HG02642 (cell line): ENCODE data around the gene PRDM16.

Experiments
- ATAC-seq: cut with Tn5 transposase; IDR thresholded peaks from one replicate; pipeline ENCODE4 v1.9.1; 2021; ENCODE audit warnings: mild to moderate bottlenecking; ENCODE audit not compliant: unreplicated experiment, poor library complexity

The PRDM16 gene

DNA sequence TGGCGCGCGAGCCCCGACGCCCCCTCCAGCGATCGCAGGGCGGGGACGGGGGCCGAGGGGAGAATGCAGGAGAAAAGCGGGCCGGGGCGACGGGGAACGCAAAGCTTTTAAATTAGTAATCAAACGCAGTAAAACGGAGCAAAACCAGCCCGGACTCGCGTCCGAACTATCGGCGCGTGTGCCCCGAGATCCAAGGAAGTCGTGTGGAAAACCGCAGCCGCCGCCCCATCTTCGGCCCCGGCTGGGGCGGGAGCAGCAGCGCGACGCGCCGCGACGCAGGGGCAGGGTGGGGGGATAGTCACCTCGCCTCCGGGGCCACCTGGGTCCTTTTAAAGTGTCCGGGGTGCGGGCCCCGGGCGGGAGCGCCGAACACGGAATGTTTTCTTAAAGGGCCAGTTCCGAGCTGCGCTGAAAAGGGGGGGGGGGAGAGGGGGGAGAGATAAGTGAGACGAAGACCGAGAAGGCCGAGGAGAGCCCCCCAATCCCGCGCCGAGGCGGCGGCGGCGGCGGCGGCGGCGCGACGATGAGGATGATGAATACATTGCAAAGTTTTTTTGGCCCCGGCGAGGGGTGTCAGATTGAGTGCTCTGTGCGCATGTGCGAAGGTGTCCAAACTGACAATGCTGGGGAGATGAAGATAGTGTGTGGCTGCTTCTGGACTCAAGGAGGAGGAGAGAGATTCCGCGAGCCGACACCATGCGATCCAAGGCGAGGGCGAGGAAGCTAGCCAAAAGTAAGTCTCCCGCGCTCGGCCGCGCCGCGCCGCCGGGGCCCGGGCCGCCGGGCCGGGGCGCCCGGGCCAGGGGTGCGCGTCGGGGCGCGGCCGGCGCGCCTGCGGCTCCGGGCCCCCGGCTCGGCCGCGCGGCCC lies at the start of gene PRDM16:
Gene PRDM16 (plus strand): TSS at position 640 of the 868 bp plus-strand sequence. CDS start 57 bp downstream, at position 697.
- ATAC-seq, result no peak

DNA sequence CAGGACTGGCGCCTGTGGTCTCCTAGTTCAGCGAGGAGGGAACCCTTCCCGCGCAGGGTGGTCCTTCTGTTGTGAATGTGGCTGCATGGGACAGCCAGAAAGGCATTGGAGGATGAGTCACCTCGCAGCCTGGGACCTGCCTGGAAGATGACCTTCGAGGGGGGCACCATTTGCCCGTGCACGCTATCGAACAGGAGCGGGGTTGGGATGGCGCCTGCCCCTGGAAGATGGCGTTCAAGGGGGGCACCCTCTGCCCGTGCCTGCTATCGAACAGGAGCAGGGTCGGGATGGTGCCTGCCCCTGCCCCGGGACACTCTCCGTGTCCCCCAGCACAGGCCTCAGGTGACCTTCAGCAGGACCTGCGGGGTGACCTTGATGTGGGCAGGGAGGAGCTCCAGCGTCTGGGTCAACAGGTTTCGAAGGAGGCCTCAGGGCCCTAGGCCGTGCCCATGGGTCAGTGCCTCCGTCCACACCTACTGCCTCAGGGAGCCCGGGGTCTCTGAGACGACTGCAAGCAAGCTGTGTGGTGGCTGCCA lies 49.4 kb upstream of the PRDM16 start:
- ATAC-seq, result no peak

DNA sequence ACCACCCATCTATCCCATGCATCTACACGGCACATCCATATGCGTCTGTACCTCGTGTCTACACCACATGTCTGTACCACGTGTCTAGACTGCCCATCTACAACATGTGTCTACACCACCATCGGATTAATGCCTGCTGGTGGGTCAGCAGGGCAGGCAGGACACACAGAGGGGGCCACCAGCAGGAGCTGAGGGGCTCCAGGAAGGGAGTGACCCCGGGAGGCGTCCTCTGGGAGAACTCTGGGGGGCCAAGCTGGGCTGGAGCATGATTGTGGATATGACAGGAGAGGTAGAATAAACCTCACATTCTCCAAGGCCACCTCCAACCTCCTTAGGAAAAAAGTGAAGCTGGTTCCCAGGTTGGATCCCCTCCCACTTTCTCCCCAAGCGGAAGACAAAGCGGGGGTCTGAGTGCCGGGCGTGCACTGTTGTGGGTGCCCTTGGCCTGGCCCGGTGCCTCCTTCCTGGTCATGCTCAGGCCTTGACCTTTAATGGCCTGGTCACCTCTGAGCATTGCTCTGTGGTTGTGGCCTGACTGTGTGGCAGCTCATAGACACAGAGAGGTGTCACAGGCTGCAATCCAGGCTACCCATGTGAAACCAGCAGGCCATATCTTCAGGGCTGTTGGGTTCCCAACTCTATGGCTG lies 48.6 kb upstream of the PRDM16 start:
- no peak for ATAC-seq

- no peak for ATAC-seq
These were observed 47.8 kb upstream of the PRDM16 start, which contains the start of gene ACTRT2 for GRCh38 chr1:3021233-3021671. ACTRT2 (plus strand) TSS chr1:3021467; CDS start chr1:3021687, 220 bp downstream.

- no peak for ATAC-seq
These were observed 47.1 kb upstream of the PRDM16 start for GRCh38 chr1:3021801-3022401.

DNA sequence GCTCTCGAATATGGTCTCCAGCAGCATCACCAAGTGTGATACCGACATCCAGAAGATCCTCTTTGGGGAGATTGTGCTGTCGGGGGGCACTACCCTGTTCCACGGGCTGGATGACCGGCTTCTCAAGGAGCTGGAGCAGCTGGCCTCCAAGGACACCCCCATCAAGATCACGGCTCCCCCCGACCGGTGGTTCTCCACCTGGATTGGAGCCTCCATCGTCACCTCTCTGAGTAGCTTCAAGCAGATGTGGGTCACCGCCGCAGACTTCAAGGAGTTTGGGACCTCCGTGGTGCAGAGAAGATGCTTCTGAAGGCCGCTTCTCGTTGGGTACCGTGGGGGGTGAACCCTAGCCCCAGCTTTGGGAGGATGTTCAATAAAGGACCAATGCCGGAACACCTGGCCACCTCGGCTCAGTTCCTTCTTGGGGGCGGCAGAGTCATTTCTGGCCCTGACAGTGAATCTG lies 46.5 kb upstream of the PRDM16 start:
- no peak for ATAC-seq

GRCh38 chr1:3022976-3023375 lies 46.0 kb upstream of the PRDM16 start:
- no peak for ATAC-seq

DNA sequence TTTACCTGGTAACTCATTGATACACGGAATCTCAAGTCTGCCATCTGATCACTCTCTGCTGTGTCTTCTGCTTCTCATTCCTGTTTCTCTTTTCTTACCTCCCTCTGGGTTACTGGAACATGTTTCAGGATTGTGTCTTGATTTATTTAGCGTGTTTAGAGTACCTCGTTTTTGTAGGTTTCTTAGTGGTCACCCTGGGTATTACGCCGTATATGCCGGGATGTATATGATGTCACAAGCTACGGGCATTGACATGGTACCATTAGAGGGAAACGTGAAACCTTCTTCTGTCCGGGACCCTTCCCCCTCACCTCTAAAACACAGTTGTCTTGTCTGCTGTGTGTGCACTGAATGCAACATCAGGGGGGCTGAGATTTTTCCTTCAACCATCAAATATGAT lies 45.0 kb upstream of the PRDM16 start:
- no peak for ATAC-seq

GRCh38 chr1:3024588-3024987 lies 44.4 kb upstream of the PRDM16 start:
- ATAC-seq, result no peak

- no peak for ATAC-seq
These were observed 42.9 kb upstream of the PRDM16 start for GRCh38 chr1:3026124-3026523.

DNA sequence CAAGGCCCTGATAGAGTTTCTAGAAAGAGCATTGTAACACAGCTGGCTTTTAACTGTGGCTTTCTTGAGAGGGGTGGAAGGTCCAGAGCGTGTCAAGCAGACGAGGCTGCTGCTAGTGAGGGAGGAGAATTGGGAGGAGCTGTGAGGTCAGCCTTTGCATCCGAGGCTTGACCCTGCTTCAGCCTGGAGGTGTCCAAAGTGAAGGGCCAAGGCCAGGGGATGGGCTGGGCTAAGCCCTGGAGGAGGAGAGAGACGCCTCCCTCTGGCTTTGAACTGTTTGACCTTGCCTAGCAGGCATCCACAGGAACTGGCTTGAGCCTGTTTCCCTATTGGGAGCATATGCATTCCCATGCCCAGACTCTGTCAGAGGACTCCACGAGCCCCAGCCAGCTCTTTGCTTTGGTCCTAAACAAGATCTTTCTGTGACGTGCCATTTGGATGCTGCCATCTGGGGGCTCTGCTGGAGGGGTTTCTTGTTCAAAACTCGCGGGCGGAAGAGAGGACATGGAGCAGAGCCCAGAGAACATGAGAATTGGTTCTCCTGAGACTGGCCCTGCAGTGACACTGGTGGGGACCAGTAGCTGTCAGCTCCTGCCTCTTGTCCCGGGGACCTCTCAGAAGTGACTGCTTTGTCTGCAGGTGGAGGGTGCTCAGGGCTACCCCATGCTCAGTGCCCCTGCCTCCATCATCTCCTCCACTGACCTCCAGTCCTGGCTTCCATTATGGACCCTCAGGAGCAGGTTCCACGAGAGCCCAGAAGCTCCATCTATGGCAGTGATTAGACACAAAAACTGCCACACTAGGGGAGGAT lies 42.2 kb upstream of the PRDM16 start:
- ATAC-seq, result no peak

- no peak for ATAC-seq
These were observed 41.2 kb upstream of the PRDM16 start for GRCh38 chr1:3027611-3028371.

GRCh38 chr1:3028531-3029282 lies 40.3 kb upstream of the PRDM16 start:
- no peak for ATAC-seq

DNA sequence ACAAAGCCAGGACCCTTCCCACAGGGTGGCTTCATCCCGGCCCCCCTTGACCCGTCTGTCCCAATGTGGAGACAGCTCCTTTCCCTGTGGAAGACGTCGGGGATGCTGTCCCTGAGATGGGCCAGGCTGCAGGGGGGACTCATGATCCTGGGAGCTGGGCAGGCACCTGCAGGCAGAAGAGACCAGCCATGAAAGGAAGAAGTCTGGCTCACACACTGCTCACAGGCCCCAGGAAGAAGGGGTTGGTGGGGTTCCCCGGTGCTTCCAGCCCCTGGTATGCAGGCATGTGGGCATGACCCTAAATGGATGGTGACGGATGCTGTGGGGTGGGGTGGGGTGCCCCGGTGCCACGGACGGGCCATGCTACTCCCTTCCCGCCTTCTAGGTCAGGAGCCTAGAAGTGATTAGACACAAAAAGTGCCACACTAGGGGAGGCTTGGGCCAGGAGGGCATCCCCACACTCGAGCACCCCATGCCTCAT lies 39.5 kb upstream of the PRDM16 start:
- no peak for ATAC-seq

- ATAC-seq, result no peak
These were observed 38.9 kb upstream of the PRDM16 start for GRCh38 chr1:3029991-3030662.

DNA sequence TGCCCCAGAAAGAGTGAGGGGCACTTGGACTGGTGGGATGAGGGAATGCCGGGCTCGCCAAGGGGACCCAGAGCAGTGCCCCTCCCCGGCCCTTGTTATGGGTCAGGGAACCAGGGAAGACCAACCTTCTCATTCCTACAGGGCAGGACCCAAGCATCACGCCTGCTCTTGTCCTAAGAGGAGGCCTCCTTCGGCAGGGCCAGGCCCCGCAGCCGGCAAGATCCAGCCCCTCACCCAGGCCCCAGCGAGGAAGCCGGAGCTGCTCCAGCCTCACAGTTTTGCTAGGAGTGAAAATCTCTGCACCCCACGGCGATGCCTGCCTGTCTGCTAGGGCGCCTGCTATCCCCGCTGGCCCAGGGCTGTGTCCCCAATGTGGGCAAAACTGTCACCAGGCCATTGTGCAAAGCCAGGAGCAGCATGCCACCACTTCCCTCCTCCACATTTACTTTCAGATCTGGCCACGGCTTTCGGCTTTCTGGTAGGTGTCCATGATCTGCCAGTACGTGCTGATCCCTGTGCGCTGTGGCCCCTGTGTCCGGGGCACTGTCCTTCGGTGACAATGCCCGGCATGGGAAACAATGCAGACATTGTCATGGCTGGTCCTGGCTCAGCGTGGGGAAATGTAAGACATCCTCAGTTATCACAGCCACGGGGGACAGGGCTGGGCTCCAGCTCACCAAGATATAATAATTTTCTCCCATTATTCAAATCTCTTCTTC lies 38.2 kb upstream of the PRDM16 start:
- ATAC-seq, result no peak
